ENCODE measurements around the gene IFI27.

DNA sequence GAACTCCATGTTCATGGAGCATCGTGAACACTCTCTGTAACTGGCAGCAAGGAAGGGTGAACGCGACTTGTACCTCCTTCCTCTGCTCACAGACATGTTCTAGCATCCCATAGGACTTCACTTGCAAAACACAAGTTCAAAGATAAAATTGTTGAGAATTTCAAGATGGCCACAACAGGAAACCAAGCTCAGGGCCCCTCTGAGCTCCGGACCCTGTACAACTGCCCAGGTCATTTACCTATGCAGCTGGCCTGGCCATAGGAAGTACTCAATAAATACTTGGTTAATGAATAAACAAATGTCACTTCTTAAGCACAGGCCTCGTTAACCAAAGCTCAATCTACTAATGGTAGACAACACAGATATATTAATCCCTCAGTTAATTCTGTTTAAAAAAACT lies 51.9 kb downstream of the IFI27 start:
- TF ChIP-seq, protein P1, sequence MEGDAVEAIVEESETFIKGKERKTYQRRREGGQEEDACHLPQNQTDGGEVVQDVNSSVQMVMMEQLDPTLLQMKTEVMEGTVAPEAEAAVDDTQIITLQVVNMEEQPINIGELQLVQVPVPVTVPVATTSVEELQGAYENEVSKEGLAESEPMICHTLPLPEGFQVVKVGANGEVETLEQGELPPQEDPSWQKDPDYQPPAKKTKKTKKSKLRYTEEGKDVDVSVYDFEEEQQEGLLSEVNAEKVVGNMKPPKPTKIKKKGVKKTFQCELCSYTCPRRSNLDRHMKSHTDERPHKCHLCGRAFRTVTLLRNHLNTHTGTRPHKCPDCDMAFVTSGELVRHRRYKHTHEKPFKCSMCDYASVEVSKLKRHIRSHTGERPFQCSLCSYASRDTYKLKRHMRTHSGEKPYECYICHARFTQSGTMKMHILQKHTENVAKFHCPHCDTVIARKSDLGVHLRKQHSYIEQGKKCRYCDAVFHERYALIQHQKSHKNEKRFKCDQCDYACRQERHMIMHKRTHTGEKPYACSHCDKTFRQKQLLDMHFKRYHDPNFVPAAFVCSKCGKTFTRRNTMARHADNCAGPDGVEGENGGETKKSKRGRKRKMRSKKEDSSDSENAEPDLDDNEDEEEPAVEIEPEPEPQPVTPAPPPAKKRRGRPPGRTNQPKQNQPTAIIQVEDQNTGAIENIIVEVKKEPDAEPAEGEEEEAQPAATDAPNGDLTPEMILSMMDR (conservative IDR thresholded peaks at IDR 0.05; ENCODE audit: low read depth, low read length) = no peak
- no peak for TF ChIP-seq RFX5 (IDR thresholded peaks at IDR 0.05; ENCODE audit: low read depth, low read length)
- TF ChIP-seq, protein P2, sequence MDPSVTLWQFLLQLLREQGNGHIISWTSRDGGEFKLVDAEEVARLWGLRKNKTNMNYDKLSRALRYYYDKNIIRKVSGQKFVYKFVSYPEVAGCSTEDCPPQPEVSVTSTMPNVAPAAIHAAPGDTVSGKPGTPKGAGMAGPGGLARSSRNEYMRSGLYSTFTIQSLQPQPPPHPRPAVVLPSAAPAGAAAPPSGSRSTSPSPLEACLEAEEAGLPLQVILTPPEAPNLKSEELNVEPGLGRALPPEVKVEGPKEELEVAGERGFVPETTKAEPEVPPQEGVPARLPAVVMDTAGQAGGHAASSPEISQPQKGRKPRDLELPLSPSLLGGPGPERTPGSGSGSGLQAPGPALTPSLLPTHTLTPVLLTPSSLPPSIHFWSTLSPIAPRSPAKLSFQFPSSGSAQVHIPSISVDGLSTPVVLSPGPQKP (IDR thresholded peaks at IDR 0.05; ENCODE audit: borderline replicate concordance, low read depth, low read length) = no peak
- no peak for TF ChIP-seq POLR2A (IDR thresholded peaks at IDR 0.05; ENCODE audit: low read depth, low read length)
- TF ChIP-seq, protein P3, sequence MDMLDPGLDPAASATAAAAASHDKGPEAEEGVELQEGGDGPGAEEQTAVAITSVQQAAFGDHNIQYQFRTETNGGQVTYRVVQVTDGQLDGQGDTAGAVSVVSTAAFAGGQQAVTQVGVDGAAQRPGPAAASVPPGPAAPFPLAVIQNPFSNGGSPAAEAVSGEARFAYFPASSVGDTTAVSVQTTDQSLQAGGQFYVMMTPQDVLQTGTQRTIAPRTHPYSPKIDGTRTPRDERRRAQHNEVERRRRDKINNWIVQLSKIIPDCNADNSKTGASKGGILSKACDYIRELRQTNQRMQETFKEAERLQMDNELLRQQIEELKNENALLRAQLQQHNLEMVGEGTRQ (IDR thresholded peaks at IDR 0.05; ENCODE audit: low read depth, low read length) = no peak
- TF ChIP-seq CEBPB (IDR thresholded peaks at IDR 0.05; ENCODE audit: low read depth, low read length) = no peak
- no peak for TF ChIP-seq SMC3 (IDR thresholded peaks at IDR 0.05; ENCODE audit: low read depth, low read length)
- no peak for TF ChIP-seq RAD21 (IDR thresholded peaks at IDR 0.05; ENCODE audit: low read length)
- no peak for TF ChIP-seq BHLHE40 (IDR thresholded peaks at IDR 0.05; ENCODE audit: low read depth, low read length)

All from IMR-90 (cell line).